B cell (primary cell): ENCODE data around the gene RAP1A. TPM values are rescaled to one million over a fixed set of nuclear protein-coding genes. Genes with fewer than 3 reads are reported as not detected.
A peak's percentile ranks its signal among the peaks of the same experiment; 100 is the strongest.

Experiments
- ATAC-seq: fragments of 200-7000 bp; cut with Tn5 transposase; one replicate; pipeline ENCODE4 v1.10.0; 2021; ENCODE audit warnings: low read depth, mild to moderate bottlenecking, moderate number of reproducible peaks, moderate library complexity
- CTCF ChIA-PET: fragments of 350-600 bp; sonication (Branson Sonifier 250); formaldehyde crosslinking; loops from one replicate; lab custom pipeline; 2021; ENCODE audit warnings: antibody characterized with exemption, inconsistent platforms; lab: Charles Lee
- POLR2A ChIA-PET: fragments of 350-600 bp; sonication (Branson Sonifier 250); formaldehyde crosslinking; loops from one replicate; lab custom pipeline; 2021; ENCODE audit warnings: antibody characterized with exemption; lab: Charles Lee
- DNase-seq: peaks from one replicate; pipeline ENCODE4 v3.0.0; 2013
- H2AFZ ChIP-seq: 2 replicates; pipeline ENCODE4 v1.6.1; 2012; ENCODE audit warnings: mild to moderate bottlenecking, low read depth, low read length; ENCODE audit not compliant: insufficient read depth, poor library complexity, severe bottlenecking
- H3K27ac ChIP-seq, 2 donors: 1 replicate in 1 of 2; 2 replicates in 1 of 2; pipeline ENCODE4 v1.5.1; 2012 to 2013; ENCODE audit warnings: low read length in 2 of 2, mild to moderate bottlenecking in 2 of 2, moderate library complexity in 1 of 2
- H3K27me3 ChIP-seq, 4 experiments: fragments of 200-600 bp in 1 of 4; sonication (generic) in 1 of 4; replicated peaks in 1 of 4; 1 replicate in 2 of 4; 2 replicates in 2 of 4; pipeline versions ENCODE4 v1.6.1 to v1.7.0; 2013 to 2016; ENCODE audit warnings: low read length in 3 of 4, mild to moderate bottlenecking in 2 of 4, mixed read lengths in 1 of 4, moderate library complexity in 1 of 4; ENCODE audit not compliant: insufficient read depth in 4 of 4, control insufficient read depth in 3 of 4; ENCODE audit errors: control extremely low read depth in 1 of 4
- H3K36me3 ChIP-seq, 2 experiments: replicated peaks in 1 of 2; 1 replicate in 1 of 2; 2 replicates in 1 of 2; pipeline versions ENCODE4 v1.6.1 to v1.7.1; 2013; ENCODE audit warnings: low read length in 1 of 2; ENCODE audit not compliant: insufficient read depth in 2 of 2, control insufficient read depth in 1 of 2; ENCODE audit errors: control extremely low read depth in 1 of 2, extremely low read depth in 1 of 2
- H3K4me1 ChIP-seq, 2 donors: fragments of 200-600 bp in 1 of 2; sonication (generic) in 1 of 2; 1 replicate in 1 of 2; 2 replicates in 1 of 2; pipeline versions ENCODE4 v1.5.1 to v1.6.1; 2013 to 2017; ENCODE audit warnings: low read length in 2 of 2; ENCODE audit not compliant: control insufficient read depth in 2 of 2, insufficient read depth in 2 of 2
- H3K4me2 ChIP-seq: replicated peaks from 2 replicates; pipeline ENCODE3; 2012; ENCODE audit warnings: mild to moderate bottlenecking, low read depth, low read length; ENCODE audit not compliant: poor library complexity, severe bottlenecking
- H3K4me3 ChIP-seq, 5 experiments: fragments of 200-600 bp in 1 of 5; sonication (generic) in 1 of 5; 1 replicate in 3 of 5; 2 replicates in 2 of 5; pipeline versions ENCODE4 v1.5.1 to v1.7.0; 2011 to 2016; ENCODE audit warnings: low read length in 4 of 5, mild to moderate bottlenecking in 4 of 5, low read depth in 2 of 5, control low read depth in 1 of 5, moderate library complexity in 1 of 5; ENCODE audit not compliant: insufficient read depth in 1 of 5; ENCODE audit errors: control extremely low read depth in 1 of 5, extremely low read depth in 1 of 5
- H3K79me2 ChIP-seq: fragments of 200-600 bp; sonication (generic); one replicate; pipeline ENCODE4 v1.6.0; 2016; ENCODE audit warnings: low read length; ENCODE audit not compliant: control insufficient read depth, insufficient read depth
- H3K9ac ChIP-seq: fragments of 200-600 bp; sonication (generic); 2 replicates; pipeline ENCODE4 v1.6.1; 2017; ENCODE audit warnings: mild to moderate bottlenecking, low read length, moderate library complexity
- H3K9me3 ChIP-seq, 3 donors: one replicate each; pipeline versions ENCODE4 v1.6.1 to v1.7.1; 2013; ENCODE audit warnings: low read length in 2 of 3; ENCODE audit not compliant: control insufficient read depth in 2 of 3, insufficient read depth in 1 of 3; ENCODE audit errors: control extremely low read depth in 1 of 3
- H4K20me1 ChIP-seq: 2 replicates; pipeline ENCODE4 v1.6.0; 2012; ENCODE audit warnings: mild to moderate bottlenecking, low read length; ENCODE audit not compliant: insufficient read depth, control insufficient read depth, poor library complexity, severe bottlenecking
- H3K27ac Mint-ChIP-seq: one replicate; pipeline ENCODE4 v1.8.0; 2021; ENCODE audit warnings: mixed read lengths
- H3K27me3 Mint-ChIP-seq: one replicate; pipeline ENCODE4 v1.8.0; 2021; ENCODE audit warnings: mixed read lengths
- H3K4me1 Mint-ChIP-seq: one replicate; pipeline ENCODE4 v1.8.0; 2021; ENCODE audit warnings: mixed read lengths
- H3K4me3 Mint-ChIP-seq: one replicate; pipeline ENCODE4 v1.8.0; 2021; ENCODE audit warnings: mixed read lengths
- H3K9me3 Mint-ChIP-seq: one replicate; pipeline ENCODE4 v1.8.0; 2022; ENCODE audit warnings: mixed read lengths; ENCODE audit not compliant: insufficient read depth
- EZH2 ChIP-seq: IDR thresholded peaks from 2 replicates; pipeline ENCODE4 v1.6.1; 2012; ENCODE audit warnings: borderline replicate concordance, low read depth, mild to moderate bottlenecking, moderate library complexity, low read length; ENCODE audit not compliant: insufficient read depth, poor library complexity, severe bottlenecking
- WGBS: methylation state at CpG from one replicate; pipeline ENCODE4 v1.1.5; 2013; ENCODE audit warnings: missing lambda C conversion rate; ENCODE audit not compliant: insufficient coverage; 5-methylcytosine and 5-hydroxymethylcytosine counted together
- intact Hi-C: fragments of 100-400 bp; cut with micrococcal nuclease; formaldehyde crosslinking; loops from one replicate; pipeline ENCODE4 v1.10.0; 2022
- polyA plus RNA-seq: library from polyadenylated mRNA; depleted of rRNA; stranded (reverse); fragments of >200 nt; gene quantifications from 2 replicates; pipeline ENCODE4 v1.2.3, GENCODE V29; 2012
- total RNA-seq, 2 donors: library from RNA; stranded (reverse); fragments of 120-200 nt in 1 of 2; gene quantifications; 1 replicate in 1 of 2; 2 replicates in 1 of 2; pipeline versions ENCODE4 v1.2.3 to v1.2.4, GENCODE V29; 2013 to 2022
- TF ChIP-seq, protein P1 (sequence below): fragments of 200-600 bp; IDR thresholded peaks from one replicate; pipeline ENCODE4 v1.8.0; 2022; ENCODE audit warnings: antibody characterized with exemption, mild to moderate bottlenecking

Gene RAP1A
- total and polyA plus RNA-seq, 2 donors (not counting 1 experiment from before 2014, with no cell fraction given) = 32.6 to 75.3 TPM

DNA sequence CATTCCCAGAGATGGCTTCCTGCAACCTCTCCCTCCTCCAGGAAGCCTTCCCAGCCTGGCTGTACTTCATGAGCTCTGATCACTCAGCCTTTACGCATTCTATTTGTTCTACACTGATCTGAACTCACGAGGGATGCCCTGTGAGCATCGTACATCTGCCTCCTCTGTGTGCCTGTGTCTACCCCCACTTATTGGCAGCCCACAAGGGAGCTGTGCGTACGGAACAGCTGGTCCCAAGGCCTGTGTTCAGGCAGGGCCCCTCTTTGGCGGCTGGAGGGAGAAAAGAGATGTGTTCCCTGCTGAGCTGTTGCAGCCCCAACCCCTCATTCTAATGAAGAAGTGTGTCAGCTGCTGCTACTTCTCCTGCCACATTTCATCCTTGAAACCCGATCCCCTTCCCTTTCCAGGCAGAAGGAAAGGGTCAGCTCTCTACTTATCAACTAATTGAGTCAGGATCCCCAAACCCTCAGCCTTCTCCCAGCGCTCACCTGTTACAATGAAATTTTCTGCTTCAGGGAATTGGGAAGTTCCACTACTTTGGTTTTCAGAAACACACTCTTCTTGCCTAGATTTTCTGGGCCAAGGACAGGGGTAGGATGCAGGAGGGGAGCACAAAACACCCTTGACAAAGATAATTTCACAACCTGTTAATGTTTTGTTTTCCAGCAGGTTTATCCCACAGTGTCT, 116.4 kb downstream of the RAP1A start:
- Histone ChIP-seq H3K79me2 (no peaks in the 10 kb centered on the region), H3K9me3 (no peaks in the 10 kb centered on the region), H4K20me1 (no peaks in the 10 kb centered on the region), H3K27ac (no peak overlapping the region), H2AFZ (no peak overlapping the region), H3K27me3 (peaks cover 0 to 31% (median 10%) of the 10 kb centered on the region in 4 experiments), H3K4me3 (no peak overlapping the region), H3K4me2 (no peak overlapping the region), H3K36me3 (no peaks in the 10 kb centered on the region), H3K4me1 (peaks cover 15 to 30% of the 10 kb centered on the region in 2 donors), H3K9ac (no peak overlapping the region)
- ATAC-seq (no peak), DNase-seq (no peak)
- no peak for TF ChIP-seq EZH2
- TF ChIP-seq, protein P1, sequence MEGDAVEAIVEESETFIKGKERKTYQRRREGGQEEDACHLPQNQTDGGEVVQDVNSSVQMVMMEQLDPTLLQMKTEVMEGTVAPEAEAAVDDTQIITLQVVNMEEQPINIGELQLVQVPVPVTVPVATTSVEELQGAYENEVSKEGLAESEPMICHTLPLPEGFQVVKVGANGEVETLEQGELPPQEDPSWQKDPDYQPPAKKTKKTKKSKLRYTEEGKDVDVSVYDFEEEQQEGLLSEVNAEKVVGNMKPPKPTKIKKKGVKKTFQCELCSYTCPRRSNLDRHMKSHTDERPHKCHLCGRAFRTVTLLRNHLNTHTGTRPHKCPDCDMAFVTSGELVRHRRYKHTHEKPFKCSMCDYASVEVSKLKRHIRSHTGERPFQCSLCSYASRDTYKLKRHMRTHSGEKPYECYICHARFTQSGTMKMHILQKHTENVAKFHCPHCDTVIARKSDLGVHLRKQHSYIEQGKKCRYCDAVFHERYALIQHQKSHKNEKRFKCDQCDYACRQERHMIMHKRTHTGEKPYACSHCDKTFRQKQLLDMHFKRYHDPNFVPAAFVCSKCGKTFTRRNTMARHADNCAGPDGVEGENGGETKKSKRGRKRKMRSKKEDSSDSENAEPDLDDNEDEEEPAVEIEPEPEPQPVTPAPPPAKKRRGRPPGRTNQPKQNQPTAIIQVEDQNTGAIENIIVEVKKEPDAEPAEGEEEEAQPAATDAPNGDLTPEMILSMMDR = no peak
- 80% methylated on average over 8 of the region's 8 CpGs for WGBS
- H3K4me1 Mint-ChIP-seq = peaks cover 24% of the 10 kb centered on the region
- ChIA-PET CTCF (interaction anchor here (0.6 to 5.0 kb wide), 5 partner anchors 11 to 250 kb away, joined by 3 to 66 read pairs (median 13); no protein-coding TSS in a partner anchor), POLR2A (no interaction called here)
- peaks cover 3% of the 10 kb centered on the region for H3K27me3 Mint-ChIP-seq
- H3K4me3 Mint-ChIP-seq = no peak overlapping the region
- H3K27ac Mint-ChIP-seq = no peak overlapping the region
- intact Hi-C loops = no loop called here
- H3K9me3 Mint-ChIP-seq = no peaks in the 10 kb centered on the region

DNA sequence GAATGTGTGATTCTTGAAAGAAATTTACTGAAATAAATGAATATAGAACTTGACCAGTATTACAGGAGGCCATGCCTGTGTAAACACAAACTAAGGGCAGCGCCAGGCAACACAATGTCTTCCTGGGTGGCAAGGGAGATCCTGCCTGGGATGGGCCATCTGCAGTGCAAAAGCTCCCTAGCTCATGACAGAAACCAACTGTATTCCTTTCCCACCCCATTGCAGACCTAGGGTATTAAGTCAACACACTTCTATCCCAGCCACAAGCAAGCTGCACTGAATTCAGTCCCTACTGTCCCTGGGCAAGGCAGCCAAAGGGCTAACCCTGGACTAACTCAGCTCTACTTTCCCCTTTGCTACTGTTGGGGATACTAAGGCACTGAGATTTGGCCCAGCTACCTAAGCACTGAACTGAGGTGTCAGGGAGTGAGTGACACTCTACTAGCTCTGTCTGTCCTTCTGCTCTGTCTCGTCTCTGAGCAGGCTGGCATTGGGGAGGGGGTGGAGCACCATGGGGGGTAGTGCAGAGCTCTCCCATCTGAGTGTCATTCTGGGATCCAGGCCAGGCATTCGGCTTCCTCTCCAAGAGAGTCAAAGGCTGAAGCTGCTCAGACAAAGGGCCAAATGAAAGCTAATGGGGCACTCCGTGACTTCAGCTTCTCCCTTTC, 117.1 kb downstream of the RAP1A start:
- no peaks in the 10 kb centered on the region for H3K9me3 Mint-ChIP-seq

More for the DNA sequence above, 117.1 kb downstream of the RAP1A start:
- Mint-ChIP-seq H3K27ac (no peak overlapping the region), H3K4me3 (peak overlapping the region; percentile 97), H3K27me3 (peaks cover 3% of the 10 kb centered on the region), H3K4me1 (peaks cover 25% of the 10 kb centered on the region)
- 90% methylated on average over 4 of the region's 4 CpGs for WGBS
- Histone ChIP-seq H3K9me3 (no peaks in the 10 kb centered on the region), H3K4me3 (no peak overlapping the region), H3K4me1 (peaks cover 15 to 30% of the 10 kb centered on the region in 2 donors), H4K20me1 (no peaks in the 10 kb centered on the region), H3K9ac (no peak overlapping the region), H3K79me2 (no peaks in the 10 kb centered on the region), H3K36me3 (no peaks in the 10 kb centered on the region), H3K27ac (no peak overlapping the region), H3K4me2 (no peak overlapping the region), H3K27me3 (peaks cover 0 to 36% (median 14%) of the 10 kb centered on the region in 4 experiments), H2AFZ (no peak overlapping the region)
- ChIA-PET POLR2A (no interaction called here), CTCF (interaction anchor here (1.3 to 5.0 kb wide), 6 partner anchors 9 to 32 kb away, joined by 3 to 66 read pairs (median 8); no protein-coding TSS in a partner anchor)
- DNase-seq (no peak), ATAC-seq (no peak)
- intact Hi-C loops = no loop called here
- TF ChIP-seq EZH2 = no peak
- TF ChIP-seq, protein P1 = no peak
